ENCODE results near the gene STX8.

Gene STX8

GRCh38 chr17:9211133-9211765 lies 364.4 kb downstream of the STX8 start:
- DNase-seq (ENCODE audit: low read depth), result no peak
- no peak for TF ChIP-seq CTCF (IDR thresholded peaks at IDR 0.05; ENCODE audit: insufficient read depth, low read depth, low read length, missing control alignments)
- H3K4me3 ChIP-seq (ENCODE audit: low read length), result no peak overlapping the region

DNA sequence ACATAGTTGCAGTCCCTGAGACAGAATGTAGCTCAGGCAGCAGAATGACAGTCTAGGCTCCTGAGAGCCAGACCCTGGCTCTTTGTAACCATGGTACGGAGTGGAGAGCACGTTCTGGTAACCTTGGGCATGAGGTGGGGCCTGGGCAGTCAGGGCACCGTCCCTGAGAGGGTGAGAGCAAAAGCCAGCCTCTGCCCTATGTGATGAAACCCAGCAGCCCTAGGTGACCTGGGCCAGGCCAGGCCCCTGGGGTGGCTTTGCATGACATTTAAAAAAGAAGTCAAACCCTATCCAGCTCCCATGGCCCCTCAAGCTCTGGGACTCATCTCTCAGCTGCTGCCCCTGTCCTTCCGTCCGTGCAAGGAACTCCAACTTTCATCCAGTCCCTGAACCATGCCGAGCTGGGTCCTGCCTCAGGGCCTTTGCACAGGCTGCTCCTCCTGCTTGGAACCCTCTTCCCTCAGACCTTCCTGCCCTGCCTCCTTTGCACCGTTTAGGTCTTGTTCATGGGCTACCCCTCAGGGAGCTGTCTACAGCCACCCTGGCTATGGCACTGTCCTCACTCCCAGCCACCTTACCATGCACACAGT lies 365.7 kb downstream of the STX8 start:
- DNase-seq (ENCODE audit: low read depth), result no peak
- H3K4me3 ChIP-seq (ENCODE audit: low read length), result no peak overlapping the region
- TF ChIP-seq CTCF (IDR thresholded peaks at IDR 0.05; ENCODE audit: insufficient read depth, low read depth, low read length, missing control alignments), result no peak

DNA sequence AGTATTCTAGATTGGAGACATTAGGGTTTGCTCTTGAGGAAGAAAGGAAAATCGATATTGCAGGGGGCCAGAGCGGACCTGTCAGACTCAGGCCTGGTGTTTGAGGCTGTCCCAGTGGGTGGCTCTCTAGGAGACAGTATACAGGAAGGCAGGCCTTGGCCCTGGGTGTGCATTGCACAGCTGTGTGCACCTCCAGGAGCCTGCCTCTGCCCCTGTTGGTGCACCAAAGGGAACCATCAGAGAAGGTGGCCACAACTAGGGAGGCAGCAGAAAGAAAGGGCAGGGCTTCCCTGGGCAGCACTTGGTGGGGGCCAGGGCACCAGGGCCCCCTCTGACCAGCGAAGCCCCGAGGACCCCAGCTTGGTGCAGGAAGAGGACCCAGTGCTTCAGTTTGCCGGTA lies 366.3 kb downstream of the STX8 start:
- no peak overlapping the region for H3K4me3 ChIP-seq (ENCODE audit: low read length)
- no peak for TF ChIP-seq CTCF (IDR thresholded peaks at IDR 0.05; ENCODE audit: insufficient read depth, low read depth, low read length, missing control alignments)
- no peak for DNase-seq (ENCODE audit: low read depth)

- no peak for DNase-seq (ENCODE audit: low read depth)
- TF ChIP-seq CTCF (IDR thresholded peaks at IDR 0.05; ENCODE audit: insufficient read depth, low read depth, low read length, missing control alignments), result no peak
- H3K4me3 ChIP-seq (ENCODE audit: low read length), result no peak overlapping the region
Measured at GRCh38 chr17:9208381-9209105, 367.1 kb downstream of the STX8 start.

DNA sequence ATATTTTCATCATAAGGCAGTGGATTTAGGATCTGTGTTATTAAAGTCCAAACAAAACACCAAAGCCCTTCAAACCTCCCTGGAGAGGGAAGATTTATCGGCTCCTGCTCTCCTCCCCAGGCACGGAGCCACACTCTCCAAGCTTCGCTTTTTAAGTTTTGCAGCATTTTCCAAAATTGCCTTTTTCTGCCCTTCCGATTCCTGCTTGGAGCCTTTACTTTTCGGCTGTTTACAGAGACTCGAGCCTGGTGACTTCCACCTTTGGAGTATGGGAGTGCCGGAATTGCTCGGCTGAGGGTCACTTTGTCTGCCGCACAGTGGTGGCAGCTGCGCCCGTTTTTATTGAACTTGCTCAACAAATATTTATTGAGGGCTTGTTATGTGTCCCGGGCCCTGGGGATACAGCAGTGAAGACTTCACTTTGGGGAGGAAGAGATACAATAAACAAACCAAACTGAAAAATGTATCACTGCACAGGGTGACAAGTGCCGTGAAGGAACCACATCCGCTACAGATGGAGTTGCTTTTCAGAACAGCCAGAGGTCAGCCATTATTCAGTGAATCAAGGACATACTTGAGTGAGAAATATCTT lies 368.8 kb downstream of the STX8 start:
- DNase-seq (ENCODE audit: low read depth), result no peak
- no peak overlapping the region for H3K4me3 ChIP-seq (ENCODE audit: low read length)
- TF ChIP-seq CTCF (IDR thresholded peaks at IDR 0.05; ENCODE audit: insufficient read depth, low read depth, low read length, missing control alignments), result no peak

GRCh38 chr17:9206410-9206703 lies 369.3 kb downstream of the STX8 start:
- H3K4me3 ChIP-seq (ENCODE audit: low read length), result no peak overlapping the region
- no peak for DNase-seq (ENCODE audit: low read depth)
- TF ChIP-seq CTCF (IDR thresholded peaks at IDR 0.05; ENCODE audit: insufficient read depth, low read depth, low read length, missing control alignments), result no peak
